BLaER1 (cell line): Measurements from ENCODE around the gene OPCML.

Experiments used
- H3K27ac ChIP-seq: shearing (Covaris generic); formaldehyde crosslinking; 2 replicates; pipeline ENCODE4 v1.8.1; 2022
- H3K27me3 ChIP-seq: shearing (Covaris generic); formaldehyde crosslinking; 2 replicates; pipeline ENCODE4 v1.8.1; 2022
- H3K36me3 ChIP-seq: shearing (Covaris generic); formaldehyde crosslinking; 2 replicates; pipeline ENCODE4 v1.8.1; 2022
- H3K4me1 ChIP-seq: shearing (Covaris generic); formaldehyde crosslinking; 2 replicates; pipeline ENCODE4 v1.8.1; 2022
- H3K4me2 ChIP-seq: shearing (Covaris generic); formaldehyde crosslinking; 2 replicates; pipeline ENCODE4 v1.8.1; 2022
- H3K4me3 ChIP-seq: shearing (Covaris generic); formaldehyde crosslinking; 2 replicates; pipeline ENCODE4 v1.8.1; 2022
- H3K9ac ChIP-seq: shearing (Covaris generic); formaldehyde crosslinking; 2 replicates; pipeline ENCODE4 v1.8.1; 2022
- H3K9me3 ChIP-seq: shearing (Covaris generic); formaldehyde crosslinking; 2 replicates; pipeline ENCODE4 v1.8.1; 2022
- H4K20me1 ChIP-seq: shearing (Covaris generic); formaldehyde crosslinking; 2 replicates; pipeline ENCODE4 v1.8.1; 2022
- Cebpa-rat ChIP-seq: shearing (Covaris generic); IDR thresholded peaks from 2 replicates; pipeline ENCODE4 v1.8.1; 2022

OPCML gene

DNA sequence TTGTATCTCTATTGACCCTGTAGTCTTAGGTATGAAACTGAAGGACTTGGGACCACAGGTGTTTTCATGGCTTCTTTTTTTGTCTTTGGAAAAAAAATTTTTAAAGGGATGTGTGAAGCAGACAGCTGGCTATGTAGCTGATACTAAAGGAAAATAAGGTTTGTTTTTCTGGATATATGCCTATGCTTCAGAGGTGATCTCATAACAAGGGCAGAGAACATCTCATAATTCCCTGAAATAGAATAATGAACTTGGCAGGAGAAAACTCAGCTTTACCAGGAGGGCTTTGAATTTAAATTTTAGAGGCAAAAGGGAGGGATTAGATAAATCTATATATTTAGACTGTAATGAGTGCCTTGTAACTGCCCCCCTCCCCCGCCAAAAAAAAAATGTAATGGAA lies 714.9 kb downstream of the OPCML start:
- H3K27ac ChIP-seq: no peak overlapping the region
- no peak overlapping the region for H3K4me2 ChIP-seq
- no peaks in the 10 kb centered on the region for H3K9me3 ChIP-seq
- H3K4me1 ChIP-seq: peaks cover 20% of the 10 kb centered on the region
- H3K36me3 ChIP-seq: no peaks in the 10 kb centered on the region
- H3K27me3 ChIP-seq: no peaks in the 10 kb centered on the region
- no peak overlapping the region for H3K9ac ChIP-seq
- H3K4me3 ChIP-seq: no peak overlapping the region
- TF ChIP-seq Cebpa-rat: no peak
- no peaks in the 10 kb centered on the region for H4K20me1 ChIP-seq

DNA sequence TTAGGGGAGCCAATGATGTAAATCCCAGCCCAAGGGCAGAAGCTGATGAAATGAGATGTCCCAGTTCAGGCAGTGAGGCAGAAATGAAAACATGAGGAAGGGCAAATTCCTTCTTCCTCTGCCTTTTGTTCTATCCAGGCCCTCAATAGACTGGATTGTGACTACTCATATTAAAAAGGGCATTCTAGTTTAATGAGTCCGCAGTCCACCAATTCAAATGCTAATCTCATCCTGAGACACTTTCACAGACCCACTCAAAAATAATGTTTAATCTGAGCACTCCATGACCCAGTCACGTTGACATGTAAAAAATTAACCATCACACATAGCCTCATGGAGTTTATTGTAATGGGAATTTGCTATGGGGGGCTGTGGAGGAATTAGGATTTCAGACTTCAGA lies 717.9 kb downstream of the OPCML start:
- H4K20me1 ChIP-seq: no peaks in the 10 kb centered on the region
- H3K36me3 ChIP-seq: no peaks in the 10 kb centered on the region
- H3K4me1 ChIP-seq: no peaks in the 10 kb centered on the region
- no peak for TF ChIP-seq Cebpa-rat
- H3K4me3 ChIP-seq: no peak overlapping the region
- no peak overlapping the region for H3K27ac ChIP-seq
- H3K4me2 ChIP-seq: no peak overlapping the region
- H3K27me3 ChIP-seq: no peaks in the 10 kb centered on the region
- H3K9ac ChIP-seq: no peak overlapping the region
- H3K9me3 ChIP-seq: no peaks in the 10 kb centered on the region

DNA sequence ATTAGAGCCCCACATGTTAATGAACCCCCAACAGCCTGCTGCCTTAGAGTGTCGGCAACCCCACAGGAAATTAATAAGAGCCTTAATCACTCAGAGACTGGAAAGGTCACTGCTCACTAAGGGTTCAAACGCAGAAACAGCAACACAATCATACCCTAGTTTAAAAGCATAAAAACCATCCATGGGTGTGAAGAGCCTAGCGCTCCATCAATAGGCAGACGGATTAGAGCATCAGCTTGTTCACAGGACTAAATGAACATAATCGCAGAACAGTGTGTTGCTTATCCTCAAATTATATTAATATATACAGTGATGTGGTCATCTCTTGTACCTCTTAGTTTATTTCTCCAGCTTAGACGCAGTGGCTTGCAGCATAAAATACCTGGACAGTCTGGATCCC lies 720.7 kb downstream of the OPCML start:
- Histone ChIP-seq H4K20me1 (no peaks in the 10 kb centered on the region), H3K9ac (no peak overlapping the region), H3K27me3 (no peaks in the 10 kb centered on the region), H3K4me3 (no peak overlapping the region), H3K4me1 (no peaks in the 10 kb centered on the region), H3K4me2 (no peak overlapping the region), H3K36me3 (no peaks in the 10 kb centered on the region), H3K9me3 (no peaks in the 10 kb centered on the region), H3K27ac (no peak overlapping the region)
- no peak for TF ChIP-seq Cebpa-rat

DNA sequence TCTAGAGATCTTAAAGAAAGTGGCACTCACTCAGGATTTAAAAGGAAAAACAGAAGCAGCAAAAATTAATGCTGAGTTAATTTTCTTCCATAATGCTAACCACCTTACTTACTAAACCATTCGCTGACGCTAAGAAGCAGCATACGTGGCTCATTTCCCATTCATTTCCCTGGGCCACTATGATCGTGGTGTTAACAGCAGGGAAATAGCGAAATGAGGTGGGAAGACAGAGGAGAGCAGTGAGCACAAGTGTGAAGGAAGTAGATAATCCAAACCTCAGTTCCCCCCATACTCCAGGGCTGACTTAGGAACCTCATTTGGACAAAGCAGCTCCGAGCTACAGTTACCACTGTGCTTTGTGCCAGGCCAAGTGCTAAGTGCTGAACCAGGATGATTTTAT lies 723.2 kb downstream of the OPCML start:
- Histone ChIP-seq H3K4me1 (no peaks in the 10 kb centered on the region), H3K4me2 (no peak overlapping the region), H3K36me3 (no peaks in the 10 kb centered on the region), H3K9me3 (no peaks in the 10 kb centered on the region), H3K9ac (no peak overlapping the region), H3K27ac (no peak overlapping the region), H3K4me3 (no peak overlapping the region), H3K27me3 (no peaks in the 10 kb centered on the region), H4K20me1 (no peaks in the 10 kb centered on the region)
- TF ChIP-seq Cebpa-rat: no peak

DNA sequence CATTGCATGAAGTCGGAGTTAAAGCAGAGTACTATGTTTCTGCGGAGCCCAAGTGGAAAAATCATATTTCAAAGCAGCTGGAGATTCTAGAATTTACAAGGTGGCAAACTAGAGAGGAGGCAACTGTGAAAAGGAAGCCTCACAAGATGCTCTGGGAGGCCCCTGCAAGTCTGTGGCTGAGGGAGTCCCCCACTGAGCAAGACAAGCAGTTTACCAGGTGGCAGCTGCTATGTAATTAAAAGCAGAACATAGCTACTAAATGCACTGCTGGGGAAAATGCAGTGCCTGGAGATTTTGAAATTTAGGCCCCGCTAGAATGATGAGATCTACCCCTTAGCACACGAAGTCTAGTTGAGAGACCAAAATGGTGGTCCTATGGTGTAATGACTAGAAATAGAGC lies 728.0 kb downstream of the OPCML start:
- 0 out of 2 replicates have a peak, but pooled peaks cover under 1% of the 10 kb centered on the region for H3K9me3 ChIP-seq
- no peak for TF ChIP-seq Cebpa-rat
- no peaks in the 10 kb centered on the region for H3K27me3 ChIP-seq
- H3K4me1 ChIP-seq: no peaks in the 10 kb centered on the region
- H3K4me3 ChIP-seq: no peak overlapping the region
- H3K9ac ChIP-seq: no peak overlapping the region
- H3K4me2 ChIP-seq: no peak overlapping the region
- no peaks in the 10 kb centered on the region for H3K36me3 ChIP-seq
- H4K20me1 ChIP-seq: no peaks in the 10 kb centered on the region
- no peak overlapping the region for H3K27ac ChIP-seq

DNA sequence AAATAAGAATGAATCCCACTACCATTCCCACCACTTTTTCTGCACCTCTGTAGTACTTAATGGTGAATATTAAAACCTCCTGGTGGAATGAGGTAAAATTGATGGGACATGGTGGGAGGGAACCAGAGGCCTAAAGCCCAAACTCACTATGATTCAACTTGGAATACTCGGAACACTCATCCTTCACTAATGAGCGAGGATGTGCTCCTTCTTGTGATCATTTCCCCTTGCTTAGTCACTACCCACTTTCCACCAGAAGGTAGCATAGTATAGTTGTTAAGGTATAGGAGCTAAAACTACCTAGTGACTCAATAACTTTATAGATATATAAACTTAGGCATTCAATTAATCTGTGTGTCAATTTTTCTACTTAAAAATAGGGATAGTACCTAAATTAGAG lies 728.9 kb downstream of the OPCML start:
- Histone ChIP-seq H4K20me1 (no peaks in the 10 kb centered on the region), H3K27ac (no peak overlapping the region), H3K4me2 (no peak overlapping the region), H3K4me1 (no peaks in the 10 kb centered on the region), H3K27me3 (no peaks in the 10 kb centered on the region), H3K9ac (no peak overlapping the region), H3K9me3 (peaks cover 8% of the 10 kb centered on the region; the same call in 1 of the 2 replicates), H3K36me3 (no peaks in the 10 kb centered on the region), H3K4me3 (no peak overlapping the region)
- TF ChIP-seq Cebpa-rat: no peak

DNA sequence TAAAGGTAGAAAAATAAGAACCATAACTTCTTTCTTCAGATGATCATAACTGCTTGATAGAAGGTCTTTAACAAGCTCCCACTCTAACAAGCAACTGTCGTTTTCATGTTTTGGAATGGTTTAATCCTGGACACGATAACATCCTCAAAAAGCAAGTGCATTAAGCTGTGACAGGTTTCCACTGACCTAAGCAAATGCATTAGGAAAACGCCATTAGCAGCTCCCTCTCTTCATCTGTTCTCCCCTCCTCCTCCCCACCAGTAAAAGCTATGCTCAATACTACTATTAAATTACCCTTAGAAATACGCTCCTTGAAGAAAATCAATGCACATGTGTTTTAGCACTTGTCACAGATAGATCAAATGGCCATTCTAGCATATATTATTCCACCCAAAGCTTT lies 729.4 kb downstream of the OPCML start:
- Histone ChIP-seq H3K36me3 (no peaks in the 10 kb centered on the region), H3K4me3 (no peak overlapping the region), H3K4me2 (no peak overlapping the region), H4K20me1 (no peaks in the 10 kb centered on the region), H3K27ac (no peak overlapping the region), H3K9ac (no peak overlapping the region), H3K4me1 (no peaks in the 10 kb centered on the region), H3K27me3 (no peaks in the 10 kb centered on the region), H3K9me3 (peaks cover 8% of the 10 kb centered on the region; the same call in 1 of the 2 replicates)
- TF ChIP-seq Cebpa-rat: no peak

DNA sequence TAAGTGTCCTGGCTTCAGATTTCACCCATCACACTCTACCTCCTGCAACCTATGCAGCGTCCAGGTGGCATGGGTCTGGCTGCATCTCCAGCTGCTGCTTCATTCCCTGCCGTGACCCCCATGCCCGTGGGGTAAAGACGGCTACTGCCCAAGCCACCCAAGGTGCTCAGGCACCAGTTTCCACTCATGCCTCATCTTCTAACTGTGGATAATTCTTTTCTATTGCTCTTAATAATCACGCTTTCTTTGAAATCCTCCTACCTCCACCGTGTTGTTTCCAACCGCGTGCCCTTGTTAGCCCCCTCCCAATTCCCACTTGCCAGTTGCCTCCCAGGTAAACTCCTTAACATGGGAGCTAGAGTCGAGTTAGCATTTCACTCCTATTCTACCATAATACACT lies 738.5 kb downstream of the OPCML start:
- Histone ChIP-seq H3K27me3 (no peaks in the 10 kb centered on the region), H3K9me3 (peaks cover 3% of the 10 kb centered on the region; the same call in 1 of the 2 replicates), H4K20me1 (no peaks in the 10 kb centered on the region), H3K27ac (no peak overlapping the region), H3K9ac (no peak overlapping the region), H3K4me1 (peaks cover 14% of the 10 kb centered on the region), H3K4me2 (no peak overlapping the region), H3K4me3 (no peak overlapping the region), H3K36me3 (no peaks in the 10 kb centered on the region)
- TF ChIP-seq Cebpa-rat: no peak

DNA sequence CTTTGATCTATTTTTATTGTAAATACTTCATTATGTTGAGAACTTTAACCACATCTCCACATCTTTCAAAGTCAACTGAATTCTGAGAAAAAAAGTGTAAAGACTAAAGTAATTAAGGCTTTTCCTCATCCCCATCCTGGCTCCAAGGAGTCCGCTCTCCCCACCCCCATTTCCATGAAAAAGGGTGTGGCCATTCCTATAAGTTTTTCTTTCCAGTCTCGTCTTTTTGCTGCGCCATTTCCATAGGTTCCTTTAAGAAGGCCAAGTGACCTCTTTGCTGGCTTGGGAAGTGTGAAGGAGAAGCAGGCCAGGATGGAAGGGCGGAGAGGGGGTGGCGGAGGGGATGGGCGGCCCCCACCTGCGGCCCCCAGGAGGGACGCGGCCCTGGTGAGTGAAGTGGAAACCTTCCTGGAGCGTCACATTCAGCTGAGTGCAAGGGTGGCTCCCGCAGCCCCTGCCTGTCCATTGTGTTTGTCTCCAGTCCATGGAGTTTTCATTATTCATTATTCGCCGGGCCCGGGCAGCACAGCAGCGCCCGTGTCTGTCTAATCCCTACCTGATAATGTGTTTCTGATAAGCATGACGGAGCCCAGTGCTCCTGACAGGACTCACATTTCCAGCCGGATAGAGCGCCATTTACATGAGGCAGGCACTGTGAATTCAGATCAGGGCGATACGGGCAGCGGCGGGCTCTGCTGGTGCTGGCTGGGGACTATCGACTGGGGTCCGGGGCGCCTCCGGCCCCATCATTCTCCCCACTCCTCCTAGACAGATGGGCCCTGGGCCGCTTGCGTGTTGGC lies 739.8 kb downstream of the OPCML start:
- no peaks in the 10 kb centered on the region for H3K9me3 ChIP-seq
- TF ChIP-seq Cebpa-rat: no peak
- H3K9ac ChIP-seq: no peak overlapping the region
- no peak overlapping the region for H3K4me2 ChIP-seq
- no peaks in the 10 kb centered on the region for H3K27me3 ChIP-seq
- H3K36me3 ChIP-seq: no peaks in the 10 kb centered on the region
- no peak overlapping the region for H3K27ac ChIP-seq
- peaks cover 14% of the 10 kb centered on the region for H3K4me1 ChIP-seq
- H3K4me3 ChIP-seq: no peak overlapping the region
- H4K20me1 ChIP-seq: no peaks in the 10 kb centered on the region

DNA sequence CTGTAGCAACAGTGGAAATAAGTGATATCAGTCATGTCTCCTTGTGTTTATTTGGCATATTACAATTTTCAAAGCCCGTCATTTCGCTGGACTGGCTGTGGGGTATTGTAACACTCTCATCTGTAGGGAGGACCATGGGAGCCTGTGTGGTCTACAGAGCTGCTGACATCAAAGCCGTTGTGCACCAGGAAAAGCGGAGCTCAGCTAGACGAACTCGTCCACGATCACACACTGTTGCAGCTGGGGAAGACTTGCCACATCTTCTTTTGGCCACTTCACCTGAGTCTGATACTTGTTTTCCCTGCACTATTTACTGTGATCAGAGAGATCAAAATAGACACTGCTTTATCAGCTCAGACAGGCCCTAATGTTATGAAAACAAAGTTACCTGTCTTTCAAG lies 741.3 kb downstream of the OPCML start:
- Histone ChIP-seq H3K4me3 (no peak overlapping the region), H3K9ac (no peak overlapping the region)

More for the DNA sequence above, 741.3 kb downstream of the OPCML start:
- Histone ChIP-seq H3K4me2 (no peak overlapping the region), H3K36me3 (no peaks in the 10 kb centered on the region), H3K9me3 (no peaks in the 10 kb centered on the region), H3K4me1 (peaks cover 14% of the 10 kb centered on the region), H4K20me1 (no peaks in the 10 kb centered on the region), H3K27me3 (no peaks in the 10 kb centered on the region), H3K27ac (no peak overlapping the region)
- no peak for TF ChIP-seq Cebpa-rat
